ENCODE data around the gene NR1I3.

Gene NR1I3

DNA sequence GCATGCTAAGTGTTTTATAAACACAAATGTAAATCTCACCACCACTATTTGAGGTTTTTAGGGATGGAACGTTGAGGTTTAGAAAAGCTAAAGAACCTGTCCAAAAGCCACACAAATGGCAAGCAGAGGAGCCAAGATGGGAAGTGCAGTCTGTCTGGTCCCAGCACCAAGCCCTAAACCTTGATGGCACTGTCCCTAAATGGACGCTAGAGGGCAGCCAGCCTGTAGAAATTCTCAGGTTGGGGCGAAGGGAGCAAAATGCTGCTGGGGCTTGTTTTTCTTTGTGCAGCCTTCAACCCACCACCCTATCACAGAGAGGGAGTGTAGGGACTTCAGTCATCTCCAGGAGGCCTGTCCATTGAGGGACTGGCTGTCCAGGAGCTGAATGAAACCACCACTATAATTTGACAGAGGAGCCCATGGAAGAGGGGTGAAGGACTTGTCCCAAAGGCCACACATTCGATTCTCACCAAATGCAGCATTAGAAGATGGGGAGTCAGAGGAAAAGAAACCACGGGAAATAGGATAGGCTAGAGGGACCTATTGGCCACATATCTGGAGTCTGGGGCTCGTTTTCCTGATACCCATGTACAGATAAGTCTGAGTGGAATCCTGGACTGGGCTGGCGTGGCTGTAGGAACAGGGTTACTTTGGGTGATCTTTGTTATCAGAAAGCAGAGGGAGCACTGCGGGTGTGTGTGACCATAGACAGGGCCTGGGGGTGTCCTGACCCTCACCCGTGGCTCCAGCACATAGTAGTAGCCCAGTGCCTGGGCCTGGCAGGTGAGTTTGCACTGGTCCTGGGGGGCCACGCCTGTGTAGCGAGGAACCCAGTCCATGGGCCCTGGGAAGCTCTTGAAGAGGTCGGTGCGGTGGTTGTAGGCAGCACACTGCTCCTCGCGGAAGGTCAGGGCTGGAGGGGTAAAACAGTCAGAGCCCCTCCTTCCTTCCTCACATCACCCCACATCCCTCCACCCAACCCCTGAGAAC is 45.2 kb downstream of the NR1I3 start:
- peak; percentile 85 for DNase-seq

GRCh38 chr1:161191971-161192370 is 46.0 kb downstream of the NR1I3 start:
- no peak for DNase-seq

DNA sequence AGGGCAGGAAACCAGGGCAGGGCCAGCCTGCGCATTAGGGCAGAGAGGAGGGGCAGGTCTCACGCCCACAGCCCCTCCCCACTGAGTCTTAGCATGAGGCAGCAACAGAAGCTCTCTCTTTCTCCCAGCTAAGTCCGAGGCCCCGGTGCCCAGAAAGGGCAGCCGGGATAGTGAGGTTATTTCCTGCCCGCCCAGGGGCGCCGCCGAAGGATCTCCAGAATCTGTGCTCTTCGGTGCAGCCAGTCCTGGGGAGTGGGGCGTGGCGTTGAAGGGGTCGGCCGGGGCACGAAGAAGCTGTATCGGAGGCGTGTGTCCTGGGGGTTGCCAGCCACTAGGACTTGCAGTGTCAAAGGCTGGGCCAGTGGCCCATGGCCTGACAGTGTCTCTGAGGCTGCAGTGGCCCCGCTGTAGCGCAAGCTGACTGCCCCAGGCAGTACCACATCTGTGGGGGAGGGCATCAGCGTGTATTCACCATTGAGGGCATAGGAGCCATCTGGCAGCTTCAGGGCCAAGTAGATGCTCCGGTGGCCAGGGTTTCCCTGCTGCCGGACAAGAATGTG is 47.0 kb downstream of the NR1I3 start:
- DNase-seq: no peak

DNA sequence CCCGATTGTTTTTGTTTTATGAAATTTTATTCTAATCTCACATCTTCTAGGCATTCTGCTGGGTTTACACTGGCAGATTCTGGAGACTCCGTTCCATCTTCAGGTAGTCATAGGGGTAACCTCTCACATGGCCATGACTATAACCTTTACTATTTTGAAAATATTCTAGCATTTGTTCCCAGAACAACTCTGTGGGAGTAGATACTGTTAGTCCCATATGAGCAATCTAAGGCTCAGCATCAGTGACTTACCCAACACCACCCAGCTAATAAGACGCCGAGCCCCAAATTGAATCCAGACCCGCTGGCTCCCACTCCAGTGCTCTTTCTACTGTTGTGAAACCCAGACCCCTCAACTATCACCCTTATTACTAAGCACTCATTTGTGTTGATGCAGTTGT is 49.0 kb downstream of the NR1I3 start:
- no peak for DNase-seq

GRCh38 chr1:161188381-161188780 is 49.6 kb downstream of the NR1I3 start:
- no peak for DNase-seq

DNA sequence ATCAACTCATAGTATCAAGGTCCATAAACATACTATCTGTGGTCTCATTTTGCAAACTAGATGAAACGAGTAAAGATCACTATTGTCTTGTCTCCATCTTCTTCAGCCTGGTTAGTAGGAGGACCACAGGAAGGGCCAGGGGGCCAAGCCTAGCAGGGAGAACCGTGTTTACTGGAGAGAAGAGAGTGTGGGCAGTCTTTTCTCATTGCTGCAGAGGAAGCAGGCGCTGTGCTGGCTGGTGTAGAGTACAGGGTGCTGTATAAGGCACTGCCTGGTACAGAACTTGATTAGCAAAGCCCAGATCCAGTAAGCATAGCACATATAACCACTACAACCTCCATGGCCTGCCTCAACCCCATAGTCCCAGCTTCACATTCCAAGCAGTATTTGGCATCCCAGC is 50.7 kb downstream of the NR1I3 start:
- no peak for DNase-seq

- no peak for DNase-seq
Observed at GRCh38 chr1:161185732-161186311, 52.2 kb downstream of the NR1I3 start.

DNA sequence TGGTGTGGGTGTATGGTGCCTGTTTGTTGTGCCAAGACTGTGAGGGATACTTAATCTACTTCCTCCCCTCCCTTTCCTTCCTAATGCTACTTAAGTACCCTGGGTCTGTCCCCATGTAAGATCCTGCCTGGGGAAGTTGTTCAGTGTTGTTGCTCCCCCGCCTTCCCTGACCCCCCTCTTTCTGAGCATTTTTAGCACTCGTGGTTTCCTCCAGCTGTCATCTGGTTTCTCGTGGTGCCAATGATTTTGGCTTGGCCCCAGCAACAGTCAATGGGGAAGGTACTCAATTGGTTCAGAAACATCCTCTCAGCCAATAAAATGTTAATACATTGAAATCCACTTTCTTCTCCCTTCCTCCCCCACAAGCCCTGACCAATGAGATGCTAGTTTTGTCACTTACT is 52.7 kb downstream of the NR1I3 start:
- no peak for DNase-seq

GRCh38 chr1:161182214-161182613 is 55.8 kb downstream of the NR1I3 start:
- no peak for DNase-seq

GRCh38 chr1:161180639-161181038 is 57.4 kb downstream of the NR1I3 start:
- no peak for DNase-seq

DNA sequence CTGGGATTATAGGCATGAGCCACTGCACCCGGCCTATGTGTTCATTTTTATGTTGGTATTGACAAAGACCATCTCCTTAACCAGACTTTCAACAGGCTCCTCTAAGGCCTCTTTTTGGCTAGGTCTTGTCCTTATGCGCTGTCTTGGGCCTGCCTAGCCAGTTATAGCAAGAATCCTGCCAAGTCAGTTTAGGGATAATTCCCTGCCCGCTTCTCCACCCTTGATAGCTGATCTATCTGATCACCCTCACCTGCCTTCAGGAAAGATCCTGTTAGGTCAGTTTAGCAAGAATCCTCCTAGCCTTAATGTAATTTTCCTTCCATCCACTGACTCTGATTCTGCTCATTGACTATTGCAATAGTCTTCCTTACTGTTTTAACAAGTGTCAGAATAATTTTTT is 58.3 kb downstream of the NR1I3 start:
- no peak for DNase-seq

Data from DMS53 (cell line).